Stimulated activated CD4-positive, alpha-beta T cell treated with anti-CD3 and anti-CD28 coated beads, Interleukin-12 subunit alpha, Interleukin-12 subunit beta, amount 100 ng/mL, for 48 hours (primary cell): Measurements from ENCODE around the gene TMEM89.

Experiments
- DNase-seq, 3 donors: peaks; one replicate each; pipeline ENCODE4 v3.0.0-alpha.2; 2020; ENCODE audit warnings: low read depth in 2 of 3, low spot score in 1 of 3

The TMEM89 gene

GRCh38 chr3:48642605-48643004 lies 21.0 kb upstream of the TMEM89 start:
- DNase-seq, result no peak

GRCh38 chr3:48641396-48641795 lies 19.8 kb upstream of the TMEM89 start:
- DNase-seq, result no peak

GRCh38 chr3:48639944-48640606 lies 18.5 kb upstream of the TMEM89 start:
- no peak for DNase-seq

- DNase-seq, result no peak
Observed at GRCh38 chr3:48637305-48637704, 15.7 kb upstream of the TMEM89 start.

- DNase-seq, result no peak
Observed at GRCh38 chr3:48636149-48636655, 14.6 kb upstream of the TMEM89 start.

- peak; percentile 89 to 95 (median 91) for DNase-seq
Observed at GRCh38 chr3:48635222-48636021, 13.9 kb upstream of the TMEM89 start, which contains the start of gene SLC26A6. Gene SLC26A6 (minus strand): TSS chr3:48635461. CDS start chr3:48635393, 68 bp downstream.

- DNase-seq, result peak; percentile 28 to 37 (median 31)
Observed at GRCh38 chr3:48634661-48635221, 13.2 kb upstream of the TMEM89 start.

- DNase-seq, result no peak
Observed at GRCh38 chr3:48633743-48634142, 12.2 kb upstream of the TMEM89 start.

- no peak for DNase-seq
Observed at GRCh38 chr3:48633256-48633655, 11.7 kb upstream of the TMEM89 start.

- DNase-seq, result no peak
Observed at GRCh38 chr3:48631516-48632448, 10.2 kb upstream of the TMEM89 start.

GRCh38 chr3:48630833-48631232 lies 9.3 kb upstream of the TMEM89 start:
- DNase-seq, result no peak

- DNase-seq, result no peak
Observed at GRCh38 chr3:48630407-48630806, 8.8 kb upstream of the TMEM89 start.

GRCh38 chr3:48629894-48630293 lies 8.3 kb upstream of the TMEM89 start:
- DNase-seq, result no peak

- DNase-seq, result no peak
Observed at GRCh38 chr3:48628277-48629017, 6.9 kb upstream of the TMEM89 start.

GRCh38 chr3:48625600-48625999 lies 4.0 kb upstream of the TMEM89 start:
- no peak for DNase-seq

GRCh38 chr3:48624767-48625166 lies 3.2 kb upstream of the TMEM89 start:
- no peak for DNase-seq

- no peak for DNase-seq
Observed at GRCh38 chr3:48623851-48624547, 2.4 kb upstream of the TMEM89 start.

- DNase-seq, result no peak
Observed at GRCh38 chr3:48619541-48620524, 1.7 kb downstream of the TMEM89 start.
